ENCODE results near the gene CLRN1. TPM values are rescaled to one million over a fixed set of nuclear protein-coding genes. Genes with fewer than 3 reads are reported as not detected.

Gene CLRN1
- total and polyA plus RNA-seq, 12 donors: 1.0 to 27.8 (median 10.5) TPM

GRCh38 chr3:150958683-150959082 lies 13.8 kb downstream of the CLRN1 start:
- no peak for DNase-seq
- no peaks in the 10 kb centered on the region for H3K36me3 ChIP-seq (replicated peaks in 1 of 2)
- H3K4me1 ChIP-seq (replicated peaks in 1 of 2): peaks cover 0 to 6% of the 10 kb centered on the region in 2 donors
- 75 to 84% (median 81%) methylated on average over 3 of the region's 3 CpGs for WGBS, 4 donors
- intact Hi-C loops (cut with DNase I): no loop called here
- H3K27me3 ChIP-seq: no peaks in the 10 kb centered on the region
- H3K4me3 ChIP-seq: no peak overlapping the region
- no peaks in the 10 kb centered on the region for H3K9me3 ChIP-seq (replicated peaks in 1 of 3)
- H3K27ac ChIP-seq: no peak overlapping the region
- TF ChIP-seq CTCF (IDR thresholded peaks at IDR 0.05): no peak
- no peak for TF ChIP-seq POLR2A (IDR thresholded peaks at IDR 0.05)

GRCh38 chr3:150956376-150956775 lies 16.2 kb downstream of the CLRN1 start:
- 32 to 50% (median 35%) methylated on average over 6 of the region's 6 CpGs for whole genome bisulfite sequencing, 4 donors
- Histone ChIP-seq H3K4me3 (no peak overlapping the region), H3K9me3 (replicated peaks in 1 of 3) (no peaks in the 10 kb centered on the region), H3K36me3 (replicated peaks in 1 of 2) (no peaks in the 10 kb centered on the region), H3K4me1 (replicated peaks in 1 of 2) (peaks cover 0 to 6% of the 10 kb centered on the region in 2 donors), H3K27me3 (no peaks in the 10 kb centered on the region), H3K27ac (no peak overlapping the region)
- intact Hi-C loops (cut with DNase I): no loop called here
- TF ChIP-seq CTCF (IDR thresholded peaks at IDR 0.05) (no peak), POLR2A (IDR thresholded peaks at IDR 0.05) (no peak)
- DNase-seq: peak in 6 of 7 donors; percentile 28 to 61 (median 34)

DNA sequence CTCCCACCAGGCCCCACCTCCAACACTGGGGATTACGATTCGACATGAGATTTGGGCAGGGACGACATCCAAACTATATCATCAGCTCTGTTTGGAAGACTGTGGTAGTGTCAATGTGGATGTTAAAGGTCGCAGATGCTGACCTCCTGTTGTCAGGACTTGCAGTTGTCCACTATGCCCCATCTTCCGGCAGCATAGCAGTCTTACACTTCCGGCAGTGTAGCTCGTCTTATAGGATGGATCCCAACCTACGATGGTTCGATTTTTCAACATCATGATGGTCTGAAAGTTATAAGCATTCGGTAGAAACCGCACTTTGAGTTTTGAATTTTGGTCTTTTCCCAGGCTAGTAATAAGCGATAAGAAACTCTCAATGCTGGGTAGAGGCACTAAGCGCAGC lies 20.6 kb downstream of the CLRN1 start:
- no peak overlapping the region for H3K27ac ChIP-seq
- DNase-seq: no peak
- 90 to 98% (median 94%) methylated on average over 13 of the region's 13 CpGs for WGBS, 4 donors
- intact Hi-C loops (cut with DNase I): no loop called here
- no peaks in the 10 kb centered on the region for H3K9me3 ChIP-seq (replicated peaks in 1 of 3)
- no peaks in the 10 kb centered on the region for H3K27me3 ChIP-seq
- no peak overlapping the region for H3K4me3 ChIP-seq
- H3K4me1 ChIP-seq (replicated peaks in 1 of 2): peaks cover 0 to 6% of the 10 kb centered on the region in 2 donors
- no peaks in the 10 kb centered on the region for H3K36me3 ChIP-seq (replicated peaks in 1 of 2)
- TF ChIP-seq POLR2A (IDR thresholded peaks at IDR 0.05): no peak
- no peak for TF ChIP-seq CTCF (IDR thresholded peaks at IDR 0.05)

GRCh38 chr3:150945226-150946032 lies 27.1 kb downstream of the CLRN1 start:
- no peaks in the 10 kb centered on the region for H3K4me1 ChIP-seq (replicated peaks in 1 of 2)
- H3K27me3 ChIP-seq: no peaks in the 10 kb centered on the region
- intact Hi-C loops (cut with DNase I): no loop called here
- no peaks in the 10 kb centered on the region for H3K36me3 ChIP-seq (replicated peaks in 1 of 2)
- WGBS, 4 donors: 68 to 81% (median 73%) methylated on average over 3 of the region's 3 CpGs
- TF ChIP-seq POLR2A (IDR thresholded peaks at IDR 0.05) (no peak), CTCF (IDR thresholded peaks at IDR 0.05) (no peak)
- DNase-seq: peak in 5 of 7 donors; percentile 27 to 58 (median 53)
- H3K4me3 ChIP-seq: no peak overlapping the region
- H3K9me3 ChIP-seq (replicated peaks in 1 of 3): no peaks in the 10 kb centered on the region
- H3K27ac ChIP-seq: no peak overlapping the region

Data from adrenal gland (tissue), 12 donors.